CD4-positive, alpha-beta T cell treated with Interleukin-10 for 1 hour (primary cell): ENCODE data around the gene ZFAND2A.
"Not testable (repeated sequence)": the region's sequence is repeated elsewhere in the genome, so short reads cannot be mapped to it uniquely, and the experiment has no call there.

Experiments
- DNase-seq: peaks from one replicate; pipeline ENCODE4 v3.0.0-alpha.2; 2020

Gene ZFAND2A

DNA sequence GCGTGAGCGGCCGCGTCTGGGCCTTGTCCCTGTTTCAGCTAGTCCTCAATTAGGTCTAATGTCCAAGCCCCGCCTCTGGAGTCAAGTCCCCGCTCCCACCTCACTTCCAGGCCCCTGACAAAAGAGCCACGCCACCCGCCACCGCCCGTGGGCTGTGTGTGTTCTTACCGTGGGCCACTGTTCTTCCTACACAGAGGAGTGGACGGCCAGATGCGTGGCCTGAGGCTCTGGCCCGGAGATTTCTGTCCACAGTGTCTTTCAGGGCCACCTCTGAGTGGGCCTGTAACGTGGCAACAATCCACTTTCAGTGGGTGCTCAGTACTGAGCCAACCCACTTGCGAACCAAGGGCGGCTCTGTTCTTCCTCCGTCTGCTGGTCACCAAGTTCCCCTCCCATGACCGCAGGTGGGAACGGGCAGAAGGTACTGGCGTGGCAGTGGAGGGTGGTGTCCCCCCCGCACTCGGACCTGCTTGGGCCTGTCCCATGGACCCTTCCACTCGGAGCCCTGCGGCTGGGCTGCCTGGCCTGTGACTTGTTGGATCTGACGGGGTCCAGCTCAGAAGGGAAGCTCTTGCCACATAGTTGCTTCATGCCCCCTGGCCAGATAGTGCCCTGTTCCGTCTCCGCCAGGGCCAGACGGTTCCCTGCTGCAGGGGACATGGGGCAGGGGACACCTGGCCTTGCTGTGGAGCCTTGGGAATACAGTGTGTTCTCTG lies 15.0 kb upstream of the ZFAND2A start:
- no peak for DNase-seq

DNA sequence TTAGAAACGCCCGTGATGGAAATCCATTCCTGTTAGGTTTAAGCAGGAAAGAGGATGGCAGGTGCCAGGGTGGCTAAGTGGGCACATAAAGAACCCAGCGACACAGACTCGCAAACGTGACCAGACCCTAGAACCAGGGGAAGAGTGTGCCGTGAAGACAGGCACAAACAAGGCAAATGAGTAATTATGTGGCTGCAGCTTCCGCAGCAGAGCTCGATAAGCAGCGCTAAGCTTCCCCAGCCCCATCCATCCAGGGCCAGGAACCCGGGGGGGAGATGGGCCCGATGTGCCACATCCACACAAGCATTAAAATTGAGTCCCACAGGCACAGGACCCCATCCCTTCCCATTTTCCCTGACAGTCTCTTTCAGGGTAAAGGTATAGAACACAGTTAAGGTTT lies 14.0 kb upstream of the ZFAND2A start:
- DNase-seq, result no peak

DNA sequence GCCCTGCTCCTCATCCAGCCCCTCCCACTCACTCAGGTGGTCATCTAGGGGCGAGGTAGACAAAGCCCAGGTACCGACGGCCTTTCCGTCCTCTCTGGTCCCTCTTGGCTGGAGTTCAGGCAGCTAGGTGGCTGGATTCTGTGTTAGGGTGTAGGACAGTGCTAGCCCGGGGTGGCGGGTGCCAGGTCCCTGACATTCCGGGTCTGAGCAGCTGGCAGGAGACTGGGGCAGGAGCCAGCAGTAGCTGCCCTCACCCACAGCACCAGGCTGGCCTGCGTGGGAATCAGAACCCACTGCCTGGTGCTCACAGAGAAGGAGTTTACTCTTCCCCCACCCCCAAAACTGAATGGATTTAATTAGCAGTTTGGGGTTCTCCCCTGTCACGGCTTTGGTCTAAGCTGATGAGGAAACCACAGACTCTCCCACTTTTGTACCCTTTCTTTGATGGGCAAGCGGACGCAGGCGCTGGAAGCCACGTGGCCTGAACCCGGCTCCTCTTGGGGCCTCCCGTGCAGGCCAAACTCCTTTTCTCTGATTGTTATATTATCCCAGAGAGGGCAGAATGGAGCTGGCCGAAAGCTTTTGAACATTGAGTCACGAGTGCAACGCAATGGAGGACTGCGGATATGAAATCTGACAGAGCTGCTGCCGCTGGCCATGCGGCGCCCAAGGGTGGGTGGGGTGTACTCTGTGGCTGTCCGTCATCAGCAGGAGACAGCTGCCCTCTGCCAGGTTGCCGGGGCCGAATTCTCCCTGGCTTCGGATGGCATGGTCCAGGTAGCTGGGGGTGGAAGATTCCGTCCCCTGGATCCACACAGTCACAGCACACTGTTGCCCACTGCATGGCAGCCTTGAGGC lies 12.9 kb upstream of the ZFAND2A start:
- DNase-seq, result no peak

DNA sequence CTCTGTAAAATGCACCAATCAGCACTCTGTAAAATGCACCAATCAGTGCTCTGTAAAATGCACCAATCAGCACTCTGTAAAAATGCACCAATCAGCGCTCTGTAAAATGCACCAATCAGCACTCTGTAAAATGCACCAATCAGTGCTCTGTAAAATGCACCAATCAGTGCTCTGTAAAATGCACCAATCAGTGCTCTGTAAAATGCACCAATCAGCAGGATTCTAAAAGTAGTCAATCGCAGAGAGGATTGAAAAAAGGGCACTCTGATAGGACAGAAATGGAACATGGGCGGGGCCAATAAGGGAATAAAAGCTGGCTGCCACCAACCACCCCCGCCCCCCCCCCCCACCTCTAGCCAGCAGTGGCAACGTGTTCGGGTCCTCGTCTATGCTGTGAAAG lies 11.5 kb upstream of the ZFAND2A start:
- peak; percentile 24 for DNase-seq

DNA sequence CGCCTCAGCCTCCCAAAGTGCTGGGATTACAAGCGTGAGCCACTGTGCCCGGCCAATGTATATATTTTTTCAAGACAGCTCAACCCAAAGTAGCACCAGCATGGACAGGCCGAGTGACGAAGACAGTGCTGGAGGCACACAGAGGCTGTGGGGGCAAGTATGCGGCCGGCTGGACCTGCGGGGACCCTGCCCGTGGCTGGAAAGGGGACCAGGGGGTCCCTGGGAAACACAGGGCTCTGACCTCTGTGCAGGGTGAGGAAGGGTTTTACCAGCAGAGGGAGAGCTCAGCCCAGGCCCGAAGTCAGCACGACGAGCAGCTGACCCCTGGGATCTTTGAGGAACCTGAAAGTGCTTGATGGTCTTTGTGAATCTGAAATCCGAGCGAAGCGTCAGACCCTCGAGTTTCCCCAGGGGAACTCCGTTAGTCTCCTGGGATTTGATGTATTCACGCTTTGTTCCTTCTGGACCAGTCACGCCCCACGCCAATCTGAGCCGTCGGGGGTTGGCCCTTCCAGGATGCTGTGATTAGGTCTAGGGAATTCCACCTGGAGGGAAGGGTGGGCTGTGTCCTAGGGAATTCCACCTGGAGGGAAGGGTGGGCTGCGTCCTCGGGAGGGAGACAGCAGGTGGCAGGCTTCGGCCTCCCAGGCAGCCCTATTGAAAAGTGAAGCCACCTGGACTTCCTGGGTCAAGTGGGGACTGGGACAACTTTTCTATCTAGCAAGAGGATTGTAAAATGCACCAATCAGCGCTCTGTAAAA lies 10.9 kb upstream of the ZFAND2A start:
- no peak for DNase-seq

DNA sequence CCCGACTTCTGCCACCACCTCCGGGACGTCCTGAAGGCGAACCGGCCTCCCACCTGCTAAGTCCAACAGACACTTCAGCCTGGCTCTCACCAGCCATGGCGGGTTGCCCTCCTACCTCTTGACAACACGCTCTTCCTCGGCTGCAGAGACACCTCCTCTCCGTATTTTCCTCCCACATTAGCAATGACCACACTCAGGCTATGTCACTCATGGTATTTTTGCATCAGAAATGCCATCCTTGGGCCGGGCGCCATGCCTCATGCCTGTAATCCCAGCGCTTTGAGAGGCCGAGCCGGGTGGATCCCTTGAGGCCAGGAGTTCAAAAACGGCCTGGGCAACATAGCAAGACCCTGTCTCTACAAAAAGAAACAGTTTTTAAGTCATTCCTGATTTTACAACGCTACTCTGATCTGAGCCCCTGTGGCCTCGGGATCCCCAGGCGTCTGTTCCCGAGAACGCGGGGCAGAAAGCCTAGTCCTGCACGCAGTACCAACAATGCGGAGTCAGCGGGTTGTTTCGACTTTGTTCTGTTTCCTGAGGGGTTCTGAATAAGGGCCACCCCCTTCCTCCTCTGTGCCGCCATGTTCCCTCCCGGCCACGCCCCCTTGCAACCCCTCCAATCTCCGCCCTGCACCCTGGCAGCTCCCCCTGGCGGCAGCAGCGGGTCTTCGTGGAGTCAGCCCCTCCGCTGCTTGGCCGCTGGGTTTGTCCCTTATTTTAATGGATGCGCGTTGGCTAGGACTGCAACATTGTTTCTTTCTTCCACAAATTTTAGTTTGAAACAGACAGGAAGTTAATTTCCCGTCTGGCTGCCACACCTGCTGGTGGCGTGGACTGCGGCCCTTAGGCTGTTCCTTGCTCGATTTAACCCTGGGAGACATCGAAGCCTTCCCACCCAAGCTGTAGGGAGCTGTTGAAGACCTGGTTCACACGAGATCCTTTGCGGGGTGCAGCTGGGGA lies 9.7 kb upstream of the ZFAND2A start:
- DNase-seq, result peak; percentile 88

DNA sequence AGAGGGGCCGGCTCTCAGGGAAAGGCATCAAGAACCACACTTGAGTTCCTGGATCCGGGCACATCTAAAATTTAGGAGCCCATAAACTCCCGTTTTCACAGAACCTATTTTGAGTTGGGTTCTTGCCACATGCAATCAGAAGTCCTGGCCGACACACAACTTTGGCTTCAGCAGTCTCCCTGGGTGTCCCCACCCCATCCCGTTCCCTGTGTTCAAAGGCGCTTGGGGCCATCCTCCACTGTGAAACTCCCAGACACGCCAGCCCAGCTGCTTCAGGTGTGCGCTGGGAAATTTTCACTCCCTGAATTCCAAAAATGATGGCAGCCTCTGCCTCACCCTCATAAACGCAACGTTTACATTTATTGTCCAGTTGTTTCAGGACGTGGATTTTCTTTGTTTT lies 8.4 kb upstream of the ZFAND2A start:
- DNase-seq, result no peak

DNA sequence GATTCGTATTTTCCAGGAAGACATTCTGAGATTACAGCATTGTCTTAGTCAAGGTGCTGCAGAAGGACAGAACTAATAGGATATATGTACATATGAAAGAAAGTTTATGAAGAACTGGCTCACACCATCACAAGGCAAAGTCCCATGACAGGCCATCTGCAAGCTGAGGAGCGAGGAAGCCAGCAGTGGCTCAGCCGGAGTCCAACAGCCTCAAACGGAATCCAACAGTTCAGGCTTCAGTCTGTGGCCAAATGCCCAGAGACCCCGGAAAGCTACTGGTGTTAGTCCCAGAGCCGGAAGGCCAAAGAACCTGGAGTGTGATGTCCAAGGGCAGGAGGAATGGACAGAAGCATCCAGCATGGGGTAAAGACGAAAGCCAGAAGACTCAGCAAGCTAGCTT lies 4.4 kb upstream of the ZFAND2A start:
- no peak for DNase-seq

DNA sequence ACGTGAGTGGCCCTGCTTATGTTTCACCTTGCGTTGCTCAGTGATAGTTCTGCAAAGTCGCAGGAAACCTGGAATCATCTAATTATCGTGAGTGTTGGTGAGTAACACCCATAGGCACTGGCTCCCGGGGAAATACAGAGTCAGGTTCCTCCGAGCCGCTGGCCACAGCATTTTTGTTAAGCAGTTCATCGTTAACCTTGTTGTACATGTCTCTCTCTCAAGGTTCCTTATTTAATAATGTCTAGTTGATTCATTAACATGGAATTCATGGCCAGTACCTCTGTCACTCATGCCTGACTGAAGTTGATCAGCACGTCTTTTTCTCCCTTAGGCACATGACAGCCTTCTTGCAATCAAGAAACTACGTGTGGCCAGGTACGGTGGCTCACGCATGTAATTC lies 3.1 kb upstream of the ZFAND2A start:
- no peak for DNase-seq

DNA sequence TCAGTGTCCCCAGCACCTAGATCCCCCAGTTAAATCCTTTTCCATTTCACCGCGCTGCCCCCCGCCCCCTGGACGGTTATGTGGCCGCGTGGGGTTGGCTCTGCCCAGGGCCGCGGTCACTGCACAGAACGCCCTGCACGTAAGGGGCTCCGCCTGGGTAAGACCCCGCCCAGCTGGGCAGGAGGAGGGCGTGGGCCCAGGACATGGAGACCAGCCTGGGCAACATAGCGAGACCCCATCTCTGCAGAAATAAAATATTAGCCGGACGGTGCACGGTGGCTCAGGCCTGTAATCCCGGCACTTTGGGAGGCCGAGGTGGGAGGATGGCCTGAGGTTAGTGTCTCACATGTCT lies 650 bp upstream of the ZFAND2A start:
- DNase-seq, result no peak

DNA sequence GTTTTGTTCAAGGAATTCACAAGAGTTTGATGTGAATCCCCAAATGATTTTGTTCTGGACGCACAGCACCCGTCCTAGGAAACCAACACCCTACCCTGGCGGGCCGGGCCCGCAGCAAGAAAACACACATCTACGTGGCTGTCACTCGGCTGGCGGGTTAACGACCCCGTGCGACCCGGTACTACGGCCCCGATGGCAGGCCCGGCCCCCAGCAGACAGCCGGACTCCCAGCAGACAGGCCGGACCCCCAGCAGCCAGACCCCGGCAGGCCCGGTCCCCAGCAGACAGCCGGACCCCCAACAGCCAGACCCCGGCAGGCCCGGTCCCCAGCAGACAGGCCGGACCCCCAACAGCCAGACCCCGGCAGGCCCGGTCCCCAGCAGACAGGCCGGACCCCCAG lies 765 bp downstream of the ZFAND2A start:
- not testable (repeated sequence) for DNase-seq

DNA sequence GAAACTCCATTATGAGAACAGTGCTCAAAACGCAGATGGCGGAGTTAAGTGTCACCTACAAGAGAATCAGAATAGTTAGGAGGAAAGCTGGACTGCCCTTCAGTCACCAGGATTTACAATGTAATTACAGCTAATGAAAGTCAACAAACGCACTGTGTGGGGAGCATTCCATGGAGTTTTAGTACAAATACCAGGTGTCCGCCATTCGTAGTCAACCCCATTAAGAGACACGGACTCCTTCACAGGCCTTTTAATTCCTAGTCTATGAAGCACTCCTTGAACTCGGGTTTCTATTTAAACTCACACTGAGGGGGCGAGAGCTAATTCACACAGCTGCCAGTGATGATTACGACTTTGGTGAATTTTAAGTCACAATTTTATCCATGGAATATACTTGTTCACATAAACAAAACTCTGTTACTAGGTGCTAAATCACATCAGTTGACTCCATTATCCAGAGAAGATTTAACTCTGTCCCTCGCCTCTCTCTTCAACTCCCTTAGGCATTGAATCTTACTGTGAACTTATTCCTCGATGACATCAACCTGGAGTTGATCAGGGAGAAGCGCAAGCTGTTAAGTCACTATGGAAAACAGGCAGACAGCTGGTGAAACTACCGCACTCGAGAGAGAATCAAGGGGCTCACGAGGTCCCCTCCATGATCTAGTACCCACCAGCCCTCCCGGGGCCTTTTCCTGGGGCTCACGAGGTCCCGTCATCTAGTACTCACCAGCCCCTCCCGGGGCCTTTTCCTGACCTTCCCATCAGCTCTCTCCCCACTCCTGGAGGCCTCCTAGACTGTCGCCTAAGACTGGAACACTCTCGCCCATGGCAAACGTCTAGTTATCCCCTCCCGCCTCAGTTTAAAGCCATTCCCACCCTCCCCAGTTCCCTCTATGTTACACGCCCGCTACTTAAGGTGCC lies 1.5 kb downstream of the ZFAND2A start:
- DNase-seq, result no peak

DNA sequence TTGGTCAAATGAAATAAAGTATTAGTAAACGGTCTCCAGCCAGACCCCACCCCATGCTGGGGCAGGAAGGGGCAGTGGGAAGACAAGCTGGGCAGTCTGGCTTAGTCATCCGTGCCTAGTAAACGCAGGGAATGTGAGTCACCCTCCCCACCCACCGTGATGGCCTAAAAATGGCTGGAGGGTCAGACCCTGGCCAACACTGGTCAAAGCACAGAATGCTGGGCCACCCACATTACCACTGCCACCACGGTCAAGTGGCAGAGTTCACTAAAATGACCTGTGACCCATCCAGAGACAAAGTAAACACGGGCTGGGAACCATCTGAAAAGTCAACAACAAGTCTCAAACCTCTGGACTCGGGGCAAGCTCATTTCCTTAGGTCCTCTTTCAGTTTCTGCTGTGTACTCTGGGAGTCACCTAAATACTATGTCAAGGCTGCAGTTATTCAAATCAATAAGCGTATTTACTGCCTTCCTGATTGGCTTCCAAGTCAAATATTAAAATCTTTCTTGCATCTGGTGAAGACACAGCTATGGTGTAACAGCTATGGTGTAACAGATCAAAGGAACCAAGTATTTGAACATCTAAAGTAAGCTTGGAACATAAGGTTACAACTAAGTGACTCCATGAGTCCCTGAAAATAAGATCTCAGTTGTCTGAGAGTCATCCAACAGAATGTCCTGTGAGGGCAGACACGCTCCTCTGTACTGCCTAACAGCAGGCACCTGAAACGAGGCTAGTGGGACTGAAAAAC lies 3.0 kb downstream of the ZFAND2A start:
- DNase-seq, result no peak

DNA sequence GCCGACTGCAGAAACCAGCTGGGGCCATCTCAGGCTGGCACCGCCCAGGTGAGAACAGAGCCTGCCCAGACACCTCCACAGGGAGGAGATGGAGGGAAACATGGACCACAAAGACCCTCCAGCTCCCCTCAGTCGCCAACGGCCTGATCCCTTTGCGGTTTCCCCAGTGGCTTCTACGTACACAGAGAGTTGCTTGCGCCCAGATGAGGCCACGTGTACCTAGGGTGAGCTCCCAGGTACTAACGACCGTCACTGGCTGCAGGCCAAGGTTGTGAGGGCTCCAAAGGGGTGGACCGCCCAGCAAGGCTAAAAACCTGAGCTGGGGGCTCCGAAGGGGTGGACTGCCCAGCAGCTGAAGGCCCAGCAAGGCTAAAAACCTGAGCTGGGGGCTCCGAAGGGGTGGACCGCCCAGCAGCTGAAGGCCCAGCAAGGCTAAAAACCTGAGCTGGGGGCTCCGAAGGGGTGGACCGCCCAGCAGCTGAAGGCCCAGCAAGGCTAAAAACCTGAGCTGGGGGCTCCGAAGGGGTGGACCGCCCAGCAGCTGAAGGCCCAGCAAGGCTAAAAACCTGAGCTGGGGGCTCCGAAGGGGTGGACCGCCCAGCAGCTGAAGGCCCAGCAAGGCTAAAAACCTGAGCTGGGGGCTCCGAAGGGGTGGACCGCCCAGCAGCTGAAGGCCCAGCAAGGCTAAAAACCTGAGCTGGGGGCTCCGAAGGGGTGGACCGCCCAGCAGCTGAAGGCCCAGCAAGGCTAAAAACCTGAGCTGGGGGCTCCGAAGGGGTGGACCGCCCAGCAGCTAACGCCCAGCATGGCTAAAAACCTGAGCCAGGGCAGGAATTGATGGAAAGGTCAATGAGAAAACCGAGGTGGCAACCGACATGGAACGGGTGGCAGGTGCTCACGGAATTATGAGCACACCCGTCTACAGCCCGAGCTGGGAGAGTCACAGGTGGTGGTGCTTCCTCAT lies 3.9 kb downstream of the ZFAND2A start:
- not testable (repeated sequence) for DNase-seq

DNA sequence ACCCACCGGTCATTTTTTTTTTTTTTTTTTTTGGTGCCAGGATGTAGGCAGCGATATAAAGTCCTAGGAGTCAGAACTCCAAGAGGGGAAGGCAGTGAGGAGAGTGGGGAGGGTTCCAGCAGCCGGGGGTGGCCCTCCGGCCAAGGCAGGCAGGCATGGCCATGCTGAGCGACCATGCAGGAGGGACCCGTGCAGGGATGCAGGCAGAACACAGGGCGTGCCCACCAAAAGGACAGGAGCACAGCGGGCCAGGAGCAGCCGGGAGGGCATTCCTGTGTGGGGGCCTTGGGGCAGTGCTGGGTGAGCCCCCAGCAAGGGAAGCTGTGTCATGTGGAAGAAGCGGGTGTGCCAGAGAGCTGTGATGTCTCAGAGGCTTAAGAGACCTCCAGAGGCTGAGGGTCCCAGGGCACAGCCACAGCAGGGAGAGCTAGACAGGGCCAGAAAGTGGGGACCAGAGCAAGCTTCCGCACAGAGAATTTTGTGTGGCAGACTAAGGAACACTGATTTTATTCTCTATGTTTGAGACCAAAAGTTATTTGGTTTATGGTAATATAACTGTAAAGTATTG lies 5.7 kb downstream of the ZFAND2A start:
- no peak for DNase-seq

DNA sequence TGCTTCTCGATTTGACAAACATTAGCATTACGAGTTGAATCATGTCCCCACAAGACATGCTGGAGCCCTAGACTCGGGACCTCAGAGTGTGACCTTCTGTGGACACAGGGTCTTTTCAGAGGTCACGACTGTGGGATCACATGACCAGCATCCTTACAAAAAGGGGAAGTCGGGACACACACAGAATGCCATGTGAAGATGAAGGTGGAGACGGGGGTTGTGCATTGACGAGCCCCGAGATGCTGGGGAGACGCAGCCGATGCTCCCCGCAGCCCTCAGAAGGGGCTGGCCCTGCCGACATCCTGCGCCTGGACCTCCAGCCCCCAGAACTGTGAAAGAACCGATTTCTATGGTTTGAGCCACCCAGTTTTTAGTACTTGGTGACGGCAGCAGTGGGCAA lies 7.5 kb downstream of the ZFAND2A start:
- no peak for DNase-seq

DNA sequence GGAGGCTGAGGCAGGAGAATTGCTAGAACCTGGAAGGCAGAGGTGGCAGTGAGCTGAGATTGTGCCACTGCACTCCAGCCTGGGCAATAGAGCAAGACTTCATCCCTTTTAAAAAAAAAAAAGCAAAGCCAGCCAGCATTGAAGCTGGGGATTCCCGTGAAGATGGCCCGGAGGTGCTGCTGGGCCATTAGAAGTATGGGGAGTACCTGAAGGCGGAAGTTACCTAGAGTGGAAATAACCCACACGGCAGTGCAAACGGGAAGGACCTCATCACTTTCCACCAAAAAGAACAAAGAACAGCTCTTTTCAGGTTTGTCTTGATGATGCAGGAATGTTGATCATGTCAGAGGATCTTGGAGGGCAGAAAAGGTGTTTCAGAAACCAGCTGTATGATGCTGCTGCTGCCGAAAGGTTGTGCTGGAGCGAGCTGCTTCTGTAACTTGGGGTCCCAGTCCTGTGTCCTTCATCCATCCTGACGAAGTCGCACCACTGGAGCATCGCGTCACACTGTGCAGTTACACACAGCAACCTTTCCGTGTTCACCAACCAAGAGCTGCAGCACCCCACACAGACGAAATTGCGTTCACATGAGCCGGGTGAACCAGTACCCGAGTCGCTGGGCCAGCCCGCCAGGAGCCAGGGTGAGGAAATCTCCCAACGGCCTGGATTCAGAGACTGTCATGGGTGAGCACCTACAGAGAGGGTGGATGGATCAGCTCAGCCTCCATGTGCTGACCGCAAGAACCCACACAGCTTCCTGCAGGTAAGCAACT lies 8.2 kb downstream of the ZFAND2A start:
- DNase-seq, result no peak

DNA sequence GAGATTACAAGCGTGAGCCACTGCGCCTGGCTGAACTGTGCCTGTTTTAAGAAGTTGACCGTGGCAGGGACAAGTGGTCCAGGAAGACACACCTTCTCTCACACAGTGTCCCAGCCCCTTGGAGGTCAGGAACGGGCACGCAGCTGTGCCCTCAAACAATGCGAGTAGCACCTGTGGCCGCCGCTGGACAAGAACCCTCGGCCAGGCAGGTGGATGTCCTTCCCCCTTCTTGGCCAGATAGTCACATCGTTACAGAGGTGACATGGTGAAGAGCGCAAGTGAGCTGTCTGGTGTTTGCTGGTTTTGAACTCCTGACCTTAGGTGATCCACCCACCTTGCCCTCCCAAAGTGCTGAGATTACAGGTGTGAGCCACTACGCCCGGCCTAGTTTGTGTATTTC lies 8.8 kb downstream of the ZFAND2A start:
- no peak for DNase-seq
